Measurements from ENCODE around the gene ASIC3.
"Not testable (repeated sequence)": the region's sequence is repeated elsewhere in the genome, so short reads cannot be mapped to it uniquely, and the experiment has no call there.

The ASIC3 gene

GRCh38 chr7:151032936-151033863, 15.1 kb upstream of the ASIC3 start:
- no peak for DNase-seq (ENCODE audit: low read depth)

DNA sequence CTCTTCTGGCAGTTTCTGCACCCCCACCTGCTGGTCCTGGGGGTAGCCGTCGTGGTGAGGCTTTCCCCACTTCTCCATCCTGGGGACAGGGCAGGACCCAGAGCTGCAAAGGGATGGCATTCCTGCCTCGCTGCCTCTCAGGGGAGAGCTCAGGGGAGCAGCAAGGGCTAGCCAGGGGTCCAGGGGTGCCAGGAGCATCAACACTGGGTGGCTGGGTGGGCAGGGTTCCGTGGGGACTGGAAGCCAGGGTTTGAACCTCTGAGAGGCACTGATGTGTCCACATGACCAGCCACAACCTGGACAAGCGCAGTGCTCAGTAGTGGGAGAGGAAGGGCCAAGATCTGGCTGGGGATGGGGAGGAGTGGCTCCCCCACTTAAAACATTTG, 14.5 kb upstream of the ASIC3 start:
- no peak for DNase-seq (ENCODE audit: low read depth)

- DNase-seq (ENCODE audit: low read depth) = no peak
Measured at GRCh38 chr7:151034312-151035025, 13.9 kb upstream of the ASIC3 start.

GRCh38 chr7:151035026-151035717, 13.2 kb upstream of the ASIC3 start:
- DNase-seq (ENCODE audit: low read depth) = no peak

DNA sequence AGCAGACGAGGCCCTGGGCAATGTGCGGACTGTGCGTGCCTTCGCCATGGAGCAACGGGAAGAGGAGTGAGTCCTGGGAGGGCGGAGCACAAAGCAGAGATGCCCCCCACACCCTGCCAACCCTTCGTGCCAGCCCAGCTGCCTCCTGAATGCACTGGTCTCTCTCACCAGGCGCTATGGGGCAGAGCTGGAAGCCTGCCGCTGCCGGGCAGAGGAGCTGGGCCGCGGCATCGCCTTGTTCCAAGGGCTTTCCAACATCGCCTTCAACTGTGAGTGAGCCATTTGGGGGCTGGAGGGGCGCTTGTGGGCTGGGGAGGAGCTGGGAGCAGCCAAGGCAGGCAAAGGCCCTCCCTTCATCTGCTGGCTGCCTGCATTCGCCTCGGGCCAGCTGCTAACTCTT, 12.4 kb upstream of the ASIC3 start:
- no peak for DNase-seq (ENCODE audit: low read depth)

GRCh38 chr7:151038951-151039849, 9.1 kb upstream of the ASIC3 start:
- peak; percentile 84 for DNase-seq (ENCODE audit: low read depth)

- DNase-seq (ENCODE audit: low read depth) = no peak
Measured at GRCh38 chr7:151039850-151040548, 8.3 kb upstream of the ASIC3 start.

DNA sequence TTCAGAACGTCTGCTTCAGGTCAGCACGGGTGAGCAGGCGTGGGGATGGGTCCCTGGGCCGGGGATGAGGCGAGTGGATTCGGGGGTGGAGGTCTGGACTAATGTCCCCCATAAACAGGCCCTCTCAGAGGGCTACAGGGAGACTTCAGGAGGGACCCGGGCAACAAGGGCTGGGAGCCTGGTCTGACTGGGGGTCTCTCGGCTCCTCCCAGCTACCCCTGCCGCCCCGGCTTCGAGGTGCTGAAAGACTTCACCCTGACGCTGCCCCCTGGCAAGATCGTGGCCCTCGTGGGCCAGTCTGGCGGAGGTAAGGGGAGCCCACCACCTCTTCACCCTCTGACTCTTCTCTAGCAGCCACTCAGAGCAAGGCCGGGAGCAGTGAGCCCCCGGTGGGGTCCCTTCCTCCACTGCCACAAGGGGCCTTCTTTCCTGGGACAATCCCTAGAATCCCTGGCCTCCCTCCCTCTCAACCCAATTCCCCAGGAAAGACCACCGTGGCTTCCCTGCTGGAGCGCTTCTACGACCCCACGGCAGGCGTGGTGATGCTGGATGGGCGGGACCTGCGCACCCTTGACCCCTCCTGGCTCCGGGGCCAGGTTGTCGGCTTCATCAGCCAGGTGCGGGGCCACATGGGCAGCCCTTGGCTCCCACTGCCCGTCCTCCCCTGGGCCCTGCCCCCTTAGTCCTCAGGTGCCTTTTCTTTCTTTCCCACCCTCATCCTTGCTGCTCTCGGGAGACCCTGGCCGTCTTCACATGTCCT, 7.5 kb upstream of the ASIC3 start:
- no peak for DNase-seq (ENCODE audit: low read depth)

GRCh38 chr7:151043449-151043848, 4.9 kb upstream of the ASIC3 start:
- not testable (repeated sequence) for DNase-seq (ENCODE audit: low read depth)

DNA sequence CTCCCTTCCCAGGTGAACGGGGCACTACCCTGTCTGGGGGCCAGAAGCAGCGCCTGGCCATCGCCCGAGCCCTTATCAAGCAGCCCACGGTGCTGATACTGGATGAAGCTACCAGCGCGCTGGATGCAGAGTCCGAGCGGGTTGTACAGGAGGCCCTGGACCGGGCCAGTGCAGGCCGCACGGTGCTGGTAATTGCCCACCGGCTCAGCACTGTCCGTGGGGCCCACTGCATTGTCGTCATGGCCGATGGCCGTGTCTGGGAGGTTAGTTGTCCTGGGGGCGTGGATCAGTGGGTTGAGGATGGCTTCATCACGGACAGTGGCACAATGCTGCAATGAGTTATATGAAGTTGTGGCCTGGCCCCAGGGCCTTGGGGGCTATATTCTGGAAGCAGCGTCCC, 4.4 kb upstream of the ASIC3 start:
- DNase-seq (ENCODE audit: low read depth) = no peak

GRCh38 chr7:151045262-151045661, 3.1 kb upstream of the ASIC3 start:
- no peak for DNase-seq (ENCODE audit: low read depth)

DNA sequence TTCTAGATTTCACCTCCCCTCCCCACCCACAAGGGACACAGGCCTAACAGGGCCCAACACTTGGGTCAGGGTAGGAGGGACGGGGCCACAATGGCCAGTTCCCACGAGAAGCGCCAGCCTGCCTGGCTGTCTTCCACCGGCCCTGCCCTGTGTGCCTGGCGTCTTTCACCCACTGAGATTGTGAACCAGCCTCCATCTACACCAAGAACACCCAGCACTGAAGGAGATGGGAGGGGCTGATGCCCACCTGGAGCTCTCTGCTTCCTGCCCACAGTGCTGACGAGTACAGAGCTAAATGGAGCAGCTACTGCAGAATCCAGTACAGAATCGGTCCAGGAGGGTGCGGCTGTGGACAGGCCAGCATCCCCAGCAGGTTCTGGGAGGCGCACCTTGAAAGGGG, 2.4 kb upstream of the ASIC3 start:
- no peak for DNase-seq (ENCODE audit: low read depth)

DNA sequence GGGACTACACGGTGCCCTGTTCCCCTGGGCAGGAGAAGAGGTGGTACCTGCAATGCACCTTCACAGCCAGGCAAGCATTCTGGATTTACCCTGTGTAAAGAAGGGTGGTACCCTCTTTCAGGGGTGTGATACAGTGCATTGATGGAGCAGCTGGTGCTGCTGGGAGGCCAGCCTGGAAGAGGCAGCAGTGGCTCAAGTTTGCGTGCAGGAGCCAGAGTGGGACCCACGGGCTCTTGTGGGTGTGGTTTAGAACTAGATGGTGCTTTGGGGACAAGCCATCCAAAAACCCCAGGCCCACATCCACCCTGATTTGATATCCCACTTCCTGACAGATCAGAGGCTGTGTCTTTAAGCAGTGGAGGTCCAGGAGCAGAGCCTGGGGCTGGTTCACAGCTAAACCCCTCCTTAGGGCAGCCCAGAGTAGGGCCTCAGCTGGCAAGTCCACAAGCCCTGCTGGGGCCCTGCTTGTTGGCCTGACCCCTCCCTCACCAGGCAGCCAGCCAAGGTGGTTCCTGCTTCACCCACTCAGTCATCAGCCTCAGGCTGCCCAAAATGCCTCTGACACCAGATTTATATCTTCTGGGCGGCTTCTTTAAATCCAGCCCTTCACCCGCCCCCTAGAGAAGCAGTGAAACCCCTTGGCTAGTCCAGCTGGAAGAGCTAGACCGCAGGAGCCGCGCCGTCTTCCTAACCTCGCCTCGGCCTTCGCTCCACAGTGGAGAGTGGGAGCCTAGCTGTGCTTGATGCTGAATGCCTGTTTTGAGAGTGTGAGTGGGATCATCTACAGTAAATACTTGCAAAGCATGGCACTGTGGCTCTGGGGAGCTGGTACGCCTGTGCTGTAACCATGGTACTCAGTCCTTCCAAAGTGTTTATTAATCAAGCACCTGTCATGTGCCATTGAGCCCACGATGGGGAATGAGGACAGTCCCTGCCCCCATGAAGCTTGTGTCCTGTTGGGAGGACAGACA, 1.4 kb upstream of the ASIC3 start:
- DNase-seq (ENCODE audit: low read depth) = no peak

DNA sequence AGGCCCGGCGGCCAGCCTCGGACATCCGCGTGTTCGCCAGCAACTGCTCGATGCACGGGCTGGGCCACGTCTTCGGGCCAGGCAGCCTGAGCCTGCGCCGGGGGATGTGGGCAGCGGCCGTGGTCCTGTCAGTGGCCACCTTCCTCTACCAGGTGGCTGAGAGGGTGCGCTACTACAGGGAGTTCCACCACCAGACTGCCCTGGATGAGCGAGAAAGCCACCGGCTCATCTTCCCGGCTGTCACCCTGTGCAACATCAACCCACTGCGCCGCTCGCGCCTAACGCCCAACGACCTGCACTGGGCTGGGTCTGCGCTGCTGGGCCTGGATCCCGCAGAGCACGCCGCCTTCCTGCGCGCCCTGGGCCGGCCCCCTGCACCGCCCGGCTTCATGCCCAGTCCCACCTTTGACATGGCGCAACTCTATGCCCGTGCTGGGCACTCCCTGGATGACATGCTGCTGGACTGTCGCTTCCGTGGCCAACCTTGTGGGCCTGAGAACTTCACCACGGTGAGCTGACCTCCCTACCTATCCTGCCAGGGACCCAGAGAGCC, 656 bp downstream of the ASIC3 start:
- DNase-seq (ENCODE audit: low read depth) = no peak

- DNase-seq (ENCODE audit: low read depth) = no peak
Measured at GRCh38 chr7:151051108-151051507, 2.8 kb downstream of the ASIC3 start.

DNA sequence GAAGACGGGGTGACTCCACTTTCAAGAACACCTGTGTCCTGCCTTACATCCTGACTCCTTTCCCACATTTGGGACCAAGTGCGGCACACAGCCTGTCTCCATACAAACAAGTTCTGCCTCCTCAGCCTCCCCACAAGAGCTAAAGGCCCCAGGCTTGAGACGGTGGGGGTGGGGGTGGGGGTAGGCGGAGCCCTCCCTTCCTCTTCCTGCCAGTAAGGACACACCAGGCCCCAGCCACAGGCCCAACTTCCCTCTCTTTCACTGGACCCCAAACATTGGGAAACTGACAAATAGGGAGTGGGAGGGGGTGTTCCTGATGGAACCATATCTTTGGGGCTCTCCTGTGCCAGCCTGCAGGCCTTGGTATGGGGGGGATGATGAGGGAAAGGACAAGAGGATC, 4.8 kb downstream of the ASIC3 start:
- DNase-seq (ENCODE audit: low read depth) = no peak

DNA sequence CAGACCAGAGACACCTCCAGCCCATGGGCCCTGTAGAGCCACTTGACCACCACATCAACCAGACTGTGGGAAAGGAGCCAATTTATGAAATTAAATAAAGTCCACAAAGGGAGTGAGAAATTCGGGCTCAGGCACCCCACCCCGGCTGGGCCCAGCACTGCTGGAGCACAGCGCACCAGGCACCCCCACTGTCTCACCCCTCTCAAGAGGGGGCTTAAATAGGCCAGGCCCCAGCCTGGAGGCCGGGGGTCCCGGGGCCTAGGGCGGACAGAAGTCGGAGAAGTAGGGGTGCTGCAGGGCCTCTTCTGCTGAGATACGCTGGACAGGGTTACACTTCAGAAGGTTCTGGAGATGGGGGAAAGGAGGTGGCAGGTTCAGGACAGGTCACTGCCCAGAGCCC, 5.4 kb downstream of the ASIC3 start:
- DNase-seq (ENCODE audit: low read depth) = no peak

DNA sequence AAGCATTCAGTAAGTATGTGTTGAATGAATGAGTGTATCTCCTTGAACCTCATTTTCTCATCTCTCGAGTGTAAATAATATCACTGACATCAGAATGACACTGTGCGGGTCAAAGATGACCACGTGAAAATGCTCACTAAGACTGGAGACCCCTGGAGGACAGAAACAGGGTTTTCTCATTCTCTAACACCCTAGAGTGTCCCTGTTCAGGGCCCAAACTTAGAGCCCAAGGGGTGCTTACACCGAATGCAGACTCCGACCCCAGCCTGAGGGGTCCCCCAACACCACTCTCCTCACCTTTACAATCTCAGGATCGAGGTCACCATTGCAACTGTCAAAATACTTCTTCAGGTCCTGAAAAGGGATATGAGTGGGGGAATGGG, 7.9 kb downstream of the ASIC3 start:
- no peak for DNase-seq (ENCODE audit: low read depth)
